Activated CD4-positive, alpha-beta T cell treated with anti-CD3 and anti-CD28 coated beads, Interleukin-2, amount 50 U/mL, for 24 hours (primary cell): ENCODE data around the gene ALOX12.
A peak's percentile ranks its signal among the peaks of the same experiment; 100 is the strongest.
"Not testable (repeated sequence)": the region's sequence is repeated elsewhere in the genome, so short reads cannot be mapped to it uniquely, and the experiment has no call there.

ENCODE experiments used
- DNase-seq, 2 donors: peaks; one replicate each; pipeline ENCODE4 v3.0.0-alpha.2; 2020; ENCODE audit warnings: low read depth in 1 of 2, low spot score in 1 of 2

The ALOX12 gene

DNA sequence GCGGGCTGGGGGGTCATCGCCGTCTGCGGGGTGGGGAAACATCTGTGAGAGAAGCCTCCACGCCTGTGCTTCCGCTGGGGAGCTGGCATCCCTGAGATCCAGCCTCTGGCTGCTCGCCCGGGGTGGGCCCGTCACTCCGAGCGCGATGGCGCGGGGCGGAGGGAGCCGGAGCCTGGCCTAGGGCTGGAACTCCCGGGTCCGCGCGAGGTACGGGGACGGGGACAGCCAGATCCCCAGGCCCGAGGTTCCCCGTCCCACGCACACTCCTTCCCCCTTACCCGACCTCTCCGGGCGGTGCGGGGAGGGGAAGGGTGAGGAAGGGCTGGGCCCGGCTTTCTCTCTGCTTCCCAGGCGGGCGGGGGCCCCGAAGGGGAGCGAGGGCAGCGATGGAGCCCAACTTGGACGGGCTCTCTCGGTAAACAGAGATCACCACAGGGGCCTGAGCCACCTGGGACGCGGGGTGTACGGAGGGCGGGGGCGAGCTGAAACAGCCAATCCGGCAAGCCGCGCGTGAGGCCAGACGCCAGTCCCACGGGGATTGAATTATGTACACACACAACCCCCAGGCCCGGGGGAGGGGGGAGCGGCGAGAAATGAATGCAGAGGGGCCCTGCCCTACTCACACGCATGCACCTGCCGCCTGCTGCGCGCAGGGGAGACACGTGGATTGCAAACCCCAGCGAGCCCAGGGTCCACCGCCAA lies 47.8 kb downstream of the ALOX12 start, which contains the start of gene SLC16A11:
SLC16A11 (minus strand) TSS at position 596 of the 702 bp plus-strand sequence; CDS start at position 17, 579 bp downstream.
- DNase-seq: no peak

DNA sequence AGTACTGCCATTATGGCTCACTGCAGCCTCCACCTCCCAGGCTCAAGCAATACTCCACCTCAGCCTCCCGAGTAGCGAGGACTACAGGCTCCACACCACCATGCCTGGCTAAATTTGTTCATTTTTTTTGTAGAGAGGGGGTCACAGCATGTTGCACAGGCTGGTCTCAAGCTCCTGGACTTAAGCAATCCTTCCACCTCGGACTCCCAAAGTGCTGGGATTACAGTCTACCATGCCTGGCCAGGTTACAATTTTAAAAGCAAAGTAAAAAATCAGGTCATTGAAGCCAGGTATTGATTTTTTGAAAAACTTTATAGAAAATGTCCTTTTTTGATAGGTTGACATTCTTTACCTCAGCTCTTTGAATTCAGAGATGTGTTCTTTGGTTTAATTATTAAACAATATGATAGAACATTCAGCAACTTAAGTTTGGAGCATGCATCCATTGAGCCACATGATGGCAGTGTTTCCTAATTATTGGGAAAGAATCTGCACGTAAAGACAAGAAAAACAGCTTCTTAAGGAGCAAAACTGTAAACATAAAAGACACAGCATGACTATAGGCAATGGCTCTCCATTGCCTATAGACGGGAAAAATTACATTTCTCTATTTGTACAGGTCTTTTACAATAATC lies 49.8 kb downstream of the ALOX12 start:
- no peak for DNase-seq

DNA sequence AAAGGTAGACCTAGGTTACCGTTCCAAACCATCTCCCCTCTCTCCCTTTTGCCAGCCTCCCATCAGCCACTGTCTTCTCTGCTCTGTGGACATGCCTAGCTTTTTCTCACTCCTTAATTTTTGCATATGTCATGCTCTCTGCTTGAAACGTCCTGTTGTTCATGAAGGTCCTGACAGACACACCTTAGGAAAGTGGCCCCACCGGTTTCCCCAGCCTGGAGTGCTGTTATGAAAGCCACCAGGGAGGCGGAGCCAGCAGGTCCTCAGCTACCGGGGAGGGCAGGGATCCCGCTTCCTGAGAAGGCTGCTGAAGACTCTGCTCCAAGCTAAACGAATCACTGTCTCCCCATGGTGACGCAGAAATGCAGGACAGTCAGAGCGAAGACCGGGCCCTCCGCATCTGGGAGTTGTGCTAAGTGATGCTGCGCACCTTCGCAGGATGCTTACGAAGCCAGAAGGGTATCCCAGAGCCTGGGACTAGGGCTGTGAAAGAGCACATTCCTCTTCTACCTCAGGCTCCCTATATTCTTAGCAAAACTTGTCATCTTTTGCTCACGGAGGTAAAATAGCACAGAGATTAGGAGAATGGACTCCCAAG lies 50.4 kb downstream of the ALOX12 start:
- no peak for DNase-seq

DNA sequence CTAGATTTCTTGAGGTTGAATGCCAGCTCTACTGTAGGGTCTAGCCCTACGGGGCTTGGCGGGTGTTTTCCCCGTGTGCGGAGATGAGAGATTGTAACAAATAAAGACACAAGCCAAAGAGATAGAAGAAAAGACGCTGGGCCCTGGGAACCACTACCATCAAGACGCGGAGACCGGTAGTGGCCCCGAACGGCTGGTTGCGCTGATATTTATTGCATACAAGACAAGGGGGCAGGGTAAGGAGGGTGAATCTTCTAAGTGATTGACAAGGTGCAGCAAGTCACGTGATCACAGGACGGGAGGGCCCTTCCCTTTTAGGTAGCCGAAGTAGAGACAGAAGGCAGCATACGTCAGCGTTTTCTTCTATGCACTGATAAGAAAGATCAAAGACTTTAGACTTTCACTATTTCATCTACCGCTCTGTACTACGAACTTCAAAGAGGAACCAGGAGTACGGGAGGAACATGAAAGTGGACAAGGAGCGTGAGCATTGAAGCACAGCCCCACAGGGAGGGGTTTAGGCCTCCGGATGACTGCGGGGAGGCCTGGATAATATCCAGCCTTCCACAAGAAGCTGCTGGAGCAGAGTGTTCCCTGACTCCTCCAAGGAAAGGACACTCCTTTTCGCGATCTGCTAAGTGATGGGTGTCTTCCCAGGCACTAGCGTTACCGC lies 51.0 kb downstream of the ALOX12 start:
- peak in 1 of 2 donors; percentile 70 for DNase-seq

DNA sequence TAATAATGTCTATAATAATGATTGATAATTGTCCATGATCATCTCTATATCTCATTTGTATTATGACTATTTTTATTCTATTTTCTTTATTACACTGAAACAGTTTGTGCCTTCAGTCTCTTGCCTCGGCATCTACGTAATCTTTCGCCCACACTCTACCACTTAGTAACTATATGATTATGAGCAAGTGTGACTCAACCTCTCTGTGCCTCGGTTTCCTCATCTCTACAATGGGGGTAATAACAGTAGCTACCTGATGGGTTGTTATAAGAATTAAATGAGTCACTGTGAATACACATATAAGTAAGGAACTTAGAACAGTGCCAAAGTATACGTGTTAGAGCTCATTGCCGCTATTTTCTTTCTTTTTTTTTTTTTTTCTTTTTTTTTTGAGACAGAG lies 51.7 kb downstream of the ALOX12 start:
- no peak for DNase-seq

DNA sequence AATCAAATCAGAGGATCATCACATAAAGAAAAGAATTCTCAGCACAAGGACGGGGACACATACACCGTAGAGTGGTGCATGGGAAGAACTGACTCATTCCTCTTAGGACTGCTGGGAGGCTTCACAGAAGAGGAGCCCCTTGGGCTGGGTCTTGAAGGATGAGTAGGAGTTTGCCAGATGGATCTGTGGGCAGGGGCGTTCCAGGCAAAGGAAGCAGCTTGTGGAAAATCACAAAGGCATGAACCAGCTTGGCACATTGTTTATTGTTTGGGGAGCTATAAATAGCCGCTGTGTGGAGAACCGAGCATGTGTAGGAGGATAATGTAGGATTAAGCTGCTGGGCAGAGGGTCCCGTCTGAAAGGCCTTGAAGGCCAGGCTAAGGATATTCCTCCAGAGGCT lies 53.1 kb downstream of the ALOX12 start:
- no peak for DNase-seq

DNA sequence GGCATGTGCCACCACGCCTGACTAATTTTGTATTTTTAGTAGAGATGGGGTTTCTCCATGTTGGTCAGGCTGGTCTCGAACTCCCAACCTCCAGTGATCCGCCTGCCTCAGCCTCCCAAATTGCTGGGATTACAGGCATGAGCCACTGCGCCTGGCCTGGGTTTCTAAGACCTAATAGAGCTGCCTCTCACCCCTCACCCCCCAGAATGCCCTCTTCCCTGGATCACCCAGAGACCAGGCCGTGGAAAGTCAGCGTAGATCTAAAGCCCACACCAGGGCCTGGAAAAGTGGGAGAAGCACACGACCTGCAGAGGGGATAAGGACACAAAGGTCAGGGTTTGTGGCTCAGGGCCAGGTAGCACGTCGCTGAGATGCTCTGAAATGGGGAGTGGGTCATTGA lies 54.7 kb downstream of the ALOX12 start:
- not testable (repeated sequence) for DNase-seq

DNA sequence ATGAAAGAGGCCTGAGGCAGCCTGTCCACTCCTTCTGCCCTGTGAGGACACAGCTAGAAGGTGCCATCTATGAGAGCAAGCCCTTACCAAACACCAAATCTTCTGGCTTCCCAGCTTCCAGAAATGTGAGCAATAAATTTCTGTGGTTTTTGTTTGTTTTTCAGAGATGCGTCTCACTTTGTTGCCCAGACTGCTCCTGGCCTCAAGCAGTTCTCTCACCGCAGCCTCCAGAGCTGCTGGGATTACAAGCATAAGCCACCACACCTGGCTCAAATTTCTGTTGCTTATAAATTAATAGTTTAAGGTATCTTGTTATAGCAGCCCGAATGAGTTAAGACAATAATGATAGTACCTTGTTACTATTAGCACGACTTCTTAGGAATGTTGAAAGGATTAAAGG lies 60.5 kb downstream of the ALOX12 start:
- no peak for DNase-seq

DNA sequence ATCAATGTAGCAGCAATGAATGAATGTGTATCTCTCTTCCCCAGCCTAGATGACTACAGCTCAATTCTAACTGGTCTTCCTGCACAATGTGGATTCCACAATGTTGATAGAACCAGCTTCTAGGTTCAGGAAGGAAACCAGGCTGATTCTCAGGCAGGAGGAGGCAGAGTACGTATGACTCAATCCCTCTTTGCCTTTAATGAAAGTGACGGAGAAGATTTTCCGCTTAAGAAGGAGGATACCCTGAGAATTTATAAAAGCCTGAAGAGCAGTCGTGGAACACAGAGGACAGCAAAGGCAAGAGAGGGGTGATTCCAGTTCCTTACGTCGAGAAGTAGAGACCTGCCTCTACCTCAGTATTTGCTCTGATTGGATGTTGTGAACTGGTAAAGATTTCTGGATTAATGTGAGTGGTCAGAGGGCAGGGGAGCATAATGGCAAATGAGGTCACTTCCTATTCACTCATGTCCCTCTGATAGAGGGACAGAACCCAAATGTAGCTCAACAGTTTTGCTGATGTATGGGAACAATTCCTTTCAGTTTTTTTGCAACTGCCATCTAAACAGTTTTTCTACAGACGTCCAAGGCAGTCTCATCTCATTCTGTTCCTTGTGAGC lies 63.1 kb downstream of the ALOX12 start:
- no peak for DNase-seq
